KMS-11 (cell line): Measurements from ENCODE around the gene TBC1D30.

Source experiments
- H2AFZ ChIP-seq: fragments of 200-600 bp; sonication (generic); 2 replicates; pipeline ENCODE4 v1.6.1; 2016; ENCODE audit warnings: antibody characterized with exemption, mixed run types, low read depth
- H3K27ac ChIP-seq: fragments of 200-600 bp; sonication (generic); 2 replicates; pipeline ENCODE4 v1.6.1; 2016; ENCODE audit warnings: mild to moderate bottlenecking, mixed run types
- H3K27me3 ChIP-seq: fragments of 200-600 bp; sonication (generic); 2 replicates; pipeline ENCODE4 v1.6.1; 2017; ENCODE audit warnings: mild to moderate bottlenecking, low read depth, mixed run types, moderate library complexity; ENCODE audit not compliant: insufficient read depth
- H3K36me3 ChIP-seq: fragments of 200-600 bp; sonication (generic); 2 replicates; pipeline ENCODE4 v1.6.1; 2017; ENCODE audit warnings: mild to moderate bottlenecking, mixed run types; ENCODE audit not compliant: insufficient read depth
- H3K4me1 ChIP-seq: fragments of 200-600 bp; sonication (generic); 2 replicates; pipeline ENCODE4 v1.6.1; 2016; ENCODE audit warnings: mild to moderate bottlenecking, low read depth, mixed run types; ENCODE audit not compliant: poor library complexity, severe bottlenecking
- H3K4me2 ChIP-seq: fragments of 200-600 bp; sonication (generic); 2 replicates; pipeline ENCODE4 v1.7.0; 2016; ENCODE audit warnings: mild to moderate bottlenecking, mixed run types
- H3K4me3 ChIP-seq: fragments of 200-600 bp; sonication (generic); IDR thresholded peaks from 2 replicates; pipeline ENCODE4 v1.6.1; 2017; ENCODE audit warnings: low read depth, low read length, mixed read lengths; ENCODE audit not compliant: insufficient read depth
- H3K79me2 ChIP-seq: fragments of 200-600 bp; sonication (generic); 2 replicates; pipeline ENCODE4 v1.6.1; 2016; ENCODE audit warnings: low read depth, mixed run types; ENCODE audit not compliant: insufficient read depth
- H3K9ac ChIP-seq: fragments of 200-600 bp; sonication (generic); 2 replicates; pipeline ENCODE4 v1.6.1; 2016; ENCODE audit warnings: mild to moderate bottlenecking, mixed run types
- H4K20me1 ChIP-seq: fragments of 200-600 bp; sonication (generic); 2 replicates; pipeline ENCODE4 v1.6.1; 2016; ENCODE audit warnings: mild to moderate bottlenecking, mixed run types; ENCODE audit not compliant: insufficient read depth
- TF ChIP-seq, protein P1 (sequence below): fragments of 200-600 bp; sonication (generic); conservative IDR thresholded peaks from 2 replicates; pipeline ENCODE4 v1.6.1; 2017; ENCODE audit warnings: low read depth, mild to moderate bottlenecking, antibody characterized with exemption, low read length, moderate library complexity, mixed read lengths

Gene TBC1D30

DNA sequence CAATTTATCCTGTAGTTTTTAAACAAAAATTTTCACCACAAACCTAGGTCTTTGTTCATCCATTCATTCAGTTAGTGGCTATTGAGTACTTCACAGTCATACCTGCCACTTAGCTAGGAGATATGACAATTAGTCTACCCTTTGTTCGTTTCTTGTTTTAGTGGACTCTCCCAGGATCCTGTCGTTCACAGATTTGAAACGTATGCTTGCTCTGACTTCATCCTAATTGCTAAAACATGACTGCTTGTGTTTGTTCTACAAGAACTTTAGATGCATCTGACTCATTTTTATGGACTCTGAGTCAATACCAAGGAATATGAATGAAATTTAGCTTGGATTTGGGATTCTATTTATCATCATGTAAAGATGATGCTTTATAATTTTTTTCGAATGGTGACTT, 69.5 kb downstream of the TBC1D30 start:
- TF ChIP-seq, protein P1, sequence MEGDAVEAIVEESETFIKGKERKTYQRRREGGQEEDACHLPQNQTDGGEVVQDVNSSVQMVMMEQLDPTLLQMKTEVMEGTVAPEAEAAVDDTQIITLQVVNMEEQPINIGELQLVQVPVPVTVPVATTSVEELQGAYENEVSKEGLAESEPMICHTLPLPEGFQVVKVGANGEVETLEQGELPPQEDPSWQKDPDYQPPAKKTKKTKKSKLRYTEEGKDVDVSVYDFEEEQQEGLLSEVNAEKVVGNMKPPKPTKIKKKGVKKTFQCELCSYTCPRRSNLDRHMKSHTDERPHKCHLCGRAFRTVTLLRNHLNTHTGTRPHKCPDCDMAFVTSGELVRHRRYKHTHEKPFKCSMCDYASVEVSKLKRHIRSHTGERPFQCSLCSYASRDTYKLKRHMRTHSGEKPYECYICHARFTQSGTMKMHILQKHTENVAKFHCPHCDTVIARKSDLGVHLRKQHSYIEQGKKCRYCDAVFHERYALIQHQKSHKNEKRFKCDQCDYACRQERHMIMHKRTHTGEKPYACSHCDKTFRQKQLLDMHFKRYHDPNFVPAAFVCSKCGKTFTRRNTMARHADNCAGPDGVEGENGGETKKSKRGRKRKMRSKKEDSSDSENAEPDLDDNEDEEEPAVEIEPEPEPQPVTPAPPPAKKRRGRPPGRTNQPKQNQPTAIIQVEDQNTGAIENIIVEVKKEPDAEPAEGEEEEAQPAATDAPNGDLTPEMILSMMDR = no peak
- no peaks in the 10 kb centered on the region for H3K4me1 ChIP-seq
- H3K4me2 ChIP-seq = no peak overlapping the region
- no peak overlapping the region for H2AFZ ChIP-seq
- no peaks in the 10 kb centered on the region for H3K79me2 ChIP-seq
- no peaks in the 10 kb centered on the region for H4K20me1 ChIP-seq
- no peaks in the 10 kb centered on the region for H3K27me3 ChIP-seq
- H3K4me3 ChIP-seq = no peak overlapping the region
- H3K9ac ChIP-seq = no peak overlapping the region
- H3K27ac ChIP-seq = no peak overlapping the region
- H3K36me3 ChIP-seq = no peaks in the 10 kb centered on the region

DNA sequence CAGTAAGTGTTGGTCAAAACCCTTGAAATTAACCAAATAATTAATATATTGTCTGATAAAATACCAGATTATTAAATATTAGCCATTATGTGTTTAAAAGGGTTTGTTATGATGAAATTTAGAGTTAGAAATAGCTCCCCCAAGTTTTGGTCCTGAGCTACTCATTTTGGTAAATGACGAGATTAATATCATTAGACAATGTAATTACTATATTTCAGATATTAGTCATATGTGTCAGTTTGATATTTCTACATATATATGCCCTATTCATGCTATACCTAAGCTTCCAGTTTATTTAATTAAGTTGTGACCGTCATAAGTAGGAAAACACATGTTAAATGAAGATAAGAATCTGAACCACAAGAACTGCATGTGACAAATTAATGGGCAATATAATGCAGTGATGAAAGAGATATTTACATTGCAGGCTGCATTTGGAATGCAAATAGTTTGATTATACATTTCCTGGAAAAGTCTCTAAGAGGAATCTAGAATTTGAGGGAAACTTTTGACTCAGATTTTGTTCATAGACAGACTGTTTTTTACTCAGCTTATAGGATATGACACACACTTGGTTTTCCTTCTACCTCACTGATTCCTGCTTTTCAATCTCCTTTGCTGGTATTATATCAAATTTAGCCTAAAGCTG, 70.5 kb downstream of the TBC1D30 start:
- H3K9ac ChIP-seq = no peak overlapping the region
- H3K27me3 ChIP-seq = no peaks in the 10 kb centered on the region
- no peaks in the 10 kb centered on the region for H3K4me1 ChIP-seq
- TF ChIP-seq, protein P1 = no peak
- no peak overlapping the region for H3K4me2 ChIP-seq
- H2AFZ ChIP-seq = no peak overlapping the region
- H3K27ac ChIP-seq = no peak overlapping the region
- H4K20me1 ChIP-seq = no peaks in the 10 kb centered on the region
- H3K4me3 ChIP-seq = no peak overlapping the region
- no peaks in the 10 kb centered on the region for H3K36me3 ChIP-seq
- H3K79me2 ChIP-seq = no peaks in the 10 kb centered on the region

DNA sequence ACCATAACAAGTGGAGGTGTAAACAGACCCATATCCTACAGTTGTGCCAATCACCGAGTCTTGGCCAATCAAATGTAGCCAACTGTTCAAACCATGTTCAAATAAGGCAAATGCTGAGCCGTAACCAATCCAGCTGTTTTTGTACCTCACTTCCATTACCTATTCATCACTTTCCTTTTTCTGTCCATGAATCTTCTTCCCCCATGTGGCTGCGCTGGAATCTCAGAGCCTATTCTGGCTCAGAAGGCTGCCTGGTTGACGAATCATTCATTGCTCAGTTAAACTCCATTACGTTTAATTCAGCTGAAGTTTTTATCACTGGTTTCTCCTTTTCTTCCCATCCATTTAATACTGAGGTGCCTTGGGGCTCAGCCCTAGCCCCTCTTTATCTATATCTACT, 71.1 kb downstream of the TBC1D30 start:
- Histone ChIP-seq H3K36me3 (no peaks in the 10 kb centered on the region), H3K27me3 (no peaks in the 10 kb centered on the region), H3K4me1 (no peaks in the 10 kb centered on the region), H4K20me1 (no peaks in the 10 kb centered on the region), H3K4me2 (no peak overlapping the region), H3K79me2 (no peaks in the 10 kb centered on the region), H2AFZ (no peak overlapping the region), H3K27ac (no peak overlapping the region), H3K4me3 (no peak overlapping the region), H3K9ac (no peak overlapping the region)
- TF ChIP-seq, protein P1 = no peak

DNA sequence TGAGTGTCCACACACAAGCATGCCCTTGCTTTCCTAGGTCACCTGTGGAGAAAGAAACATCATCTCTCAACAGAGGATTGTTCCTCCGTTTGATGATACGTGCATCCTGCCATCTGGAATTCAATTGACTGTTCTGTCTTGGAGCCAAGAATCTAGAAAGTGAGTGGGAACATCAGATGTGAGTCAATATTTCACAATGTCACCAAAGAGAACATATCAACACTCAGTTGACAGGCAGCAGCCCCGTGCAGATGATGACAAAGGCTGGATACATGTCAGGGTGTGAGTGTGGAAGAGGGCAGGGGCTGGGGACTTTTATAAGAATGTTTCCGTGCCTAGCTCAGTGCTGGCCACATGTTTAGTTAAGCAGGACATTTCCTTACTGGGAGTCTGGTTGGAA, 76.1 kb downstream of the TBC1D30 start:
- Histone ChIP-seq H3K9ac (no peak overlapping the region), H3K36me3 (no peaks in the 10 kb centered on the region), H3K4me2 (no peak overlapping the region), H3K4me3 (no peak overlapping the region), H3K4me1 (no peaks in the 10 kb centered on the region), H3K27me3 (no peaks in the 10 kb centered on the region), H3K27ac (no peak overlapping the region), H3K79me2 (no peaks in the 10 kb centered on the region), H2AFZ (no peak overlapping the region), H4K20me1 (no peaks in the 10 kb centered on the region)
- TF ChIP-seq, protein P1 = no peak
